Lower lobe of right lung (tissue), 2 donors: ENCODE data around the gene ZMAT3. TPM values are rescaled to one million over a fixed set of nuclear protein-coding genes. Genes with fewer than 3 reads are reported as not detected.

Source experiments
- ATAC-seq, 2 donors: fragments of 200-7000 bp; cut with Tn5 transposase; one replicate each; pipeline ENCODE4 v1.9.1; 2020 to 2022; ENCODE audit warnings: mild to moderate bottlenecking in 2 of 2, moderate library complexity in 2 of 2
- DNase-seq: peaks from one replicate; pipeline ENCODE4 v3.0.0-alpha.2; 2020
- H3K27ac ChIP-seq: fragments of 200-600 bp; one replicate; pipeline ENCODE4 v1.8.0; 2022
- H3K27me3 ChIP-seq: fragments of 200-600 bp; one replicate; pipeline ENCODE4 v1.8.0; 2022; ENCODE audit warnings: low read depth
- H3K36me3 ChIP-seq: fragments of 200-600 bp; one replicate; pipeline ENCODE4 v1.8.0; 2022; ENCODE audit warnings: mild to moderate bottlenecking
- H3K4me1 ChIP-seq: fragments of 200-600 bp; one replicate; pipeline ENCODE4 v1.8.0; 2022
- H3K4me3 ChIP-seq: fragments of 200-600 bp; one replicate; pipeline ENCODE4 v1.8.0; 2022; ENCODE audit warnings: mild to moderate bottlenecking
- H3K9me3 ChIP-seq: fragments of 200-600 bp; one replicate; pipeline ENCODE4 v1.8.0; 2022
- CTCF ChIP-seq: fragments of 200-600 bp; IDR thresholded peaks from one replicate; pipeline ENCODE4 v1.8.0; 2022; ENCODE audit warnings: antibody characterized with exemption, mild to moderate bottlenecking
- intact Hi-C: fragments of 100-400 bp; cut with DNase I; formaldehyde crosslinking; loops from one replicate; pipeline ENCODE4 v1.11.0; 2022
- total RNA-seq: library from RNA; stranded (reverse); fragmentation: NEBNext Ultra II Directional; extraction: Animal tissue kit (Norgen Biotek cat#: 25700); gene quantifications from one replicate; pipeline ENCODE4 v1.2.1, GENCODE V29; 2021
- donor health status: DM: no; HTN: yes; CAD: no; lungs with severe emphysema.

Gene ZMAT3
- total RNA-seq, 1 donor from 2014 or later, result 20.6 TPM

GRCh38 chr3:179020112-179020511 lies 51.5 kb downstream of the ZMAT3 start:
- no peak for TF ChIP-seq CTCF
- peaks cover 12% of the 10 kb centered on the region for H3K4me1 ChIP-seq
- no peaks in the 10 kb centered on the region for H3K36me3 ChIP-seq
- ATAC-seq (no peak), DNase-seq (no peak)
- H3K4me3 ChIP-seq, result no peak overlapping the region
- peak overlapping the region; percentile 1 for H3K27ac ChIP-seq
- intact Hi-C loops, result no loop called here
- H3K27me3 ChIP-seq, result no peaks in the 10 kb centered on the region
- H3K9me3 ChIP-seq, result no peaks in the 10 kb centered on the region

- Histone ChIP-seq H3K4me3 (no peak overlapping the region), H3K27me3 (no peaks in the 10 kb centered on the region), H3K27ac (no peak overlapping the region), H3K4me1 (peaks cover 12% of the 10 kb centered on the region), H3K36me3 (no peaks in the 10 kb centered on the region), H3K9me3 (no peaks in the 10 kb centered on the region)
- intact Hi-C loops, result loop anchor here (5.0 kb wide), 1 partner anchor 298 kb away; no protein-coding TSS in a partner anchor
- no peak for ATAC-seq
- DNase-seq, result no peak
- no peak for TF ChIP-seq CTCF
Observed at GRCh38 chr3:179018808-179019207, 52.8 kb downstream of the ZMAT3 start.

- H3K4me1 ChIP-seq, result peaks cover 12% of the 10 kb centered on the region
- no peaks in the 10 kb centered on the region for H3K27me3 ChIP-seq
- intact Hi-C loops, result loop anchor here (5.0 kb wide), 1 partner anchor 300 kb away; no protein-coding TSS in a partner anchor
- H3K9me3 ChIP-seq, result no peaks in the 10 kb centered on the region
- TF ChIP-seq CTCF, result no peak
- DNase-seq, result no peak
- no peak overlapping the region for H3K27ac ChIP-seq
- ATAC-seq, result no peak
- H3K4me3 ChIP-seq, result no peak overlapping the region
- H3K36me3 ChIP-seq, result no peaks in the 10 kb centered on the region
Observed at GRCh38 chr3:179016979-179017670, 54.5 kb downstream of the ZMAT3 start.

GRCh38 chr3:179015551-179016020 lies 56.0 kb downstream of the ZMAT3 start:
- Histone ChIP-seq H3K27ac (no peak overlapping the region), H3K4me3 (no peak overlapping the region), H3K36me3 (no peaks in the 10 kb centered on the region), H3K9me3 (no peaks in the 10 kb centered on the region), H3K27me3 (no peaks in the 10 kb centered on the region), H3K4me1 (peaks cover 9% of the 10 kb centered on the region)
- peak; percentile 88 for TF ChIP-seq CTCF
- intact Hi-C loops, result loop anchor here (5.0 kb wide), 1 partner anchor 302 kb away; no protein-coding TSS in a partner anchor
- ATAC-seq (peak; percentile 79 to 88), DNase-seq (no peak)

- intact Hi-C loops, result no loop called here
- H3K9me3 ChIP-seq, result no peaks in the 10 kb centered on the region
- no peak overlapping the region for H3K4me3 ChIP-seq
- ATAC-seq (no peak), DNase-seq (no peak)
- H3K4me1 ChIP-seq, result no peaks in the 10 kb centered on the region
- no peak for TF ChIP-seq CTCF
- no peaks in the 10 kb centered on the region for H3K27me3 ChIP-seq
- H3K36me3 ChIP-seq, result no peaks in the 10 kb centered on the region
- no peak overlapping the region for H3K27ac ChIP-seq
Observed at GRCh38 chr3:179005706-179006105, 65.9 kb downstream of the ZMAT3 start.
